Stimulated activated CD8-positive, alpha-beta memory T cell treated with anti-CD3 and anti-CD28 coated beads, Interleukin-2, amount 100 ng/mL, for 48 hours (primary cell): Measurements from ENCODE around the gene SPARCL1.
"Not testable (repeated sequence)": the region's sequence is repeated elsewhere in the genome, so short reads cannot be mapped to it uniquely, and the experiment has no call there.

Experiments
- DNase-seq, 2 donors: peaks; one replicate each; pipeline ENCODE4 v3.0.0-alpha.2; 2020; ENCODE audit warnings: low read depth in 2 of 2

Gene SPARCL1

GRCh38 chr4:87446375-87446774 is 82.8 kb downstream of the SPARCL1 start:
- not testable (repeated sequence) for DNase-seq

DNA sequence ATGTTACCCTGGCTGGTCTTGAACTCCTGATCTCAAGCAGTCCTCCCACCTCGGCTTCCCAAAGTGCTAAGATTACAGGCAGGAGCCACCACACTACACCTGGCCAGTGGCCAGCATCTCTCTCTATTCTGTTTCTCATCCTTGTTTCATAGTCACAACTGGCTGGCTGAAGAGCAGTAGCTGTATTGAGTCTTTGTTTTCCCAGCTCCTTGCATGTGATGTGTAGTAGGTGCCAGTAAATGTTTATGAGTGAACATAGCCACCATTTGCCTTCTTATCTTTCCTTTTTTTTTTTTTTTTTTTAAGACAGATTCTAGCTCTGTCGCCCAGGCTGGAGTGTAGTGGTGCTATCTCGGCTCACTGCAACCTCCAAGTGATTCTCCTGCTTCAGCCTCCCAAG is 83.2 kb downstream of the SPARCL1 start:
- no peak for DNase-seq

- no peak for DNase-seq
Observed at GRCh38 chr4:87444741-87445140, 84.4 kb downstream of the SPARCL1 start.

- no peak for DNase-seq
Observed at GRCh38 chr4:87442889-87443288, 86.3 kb downstream of the SPARCL1 start.

- no peak for DNase-seq
Observed at GRCh38 chr4:87433342-87433741, 95.8 kb downstream of the SPARCL1 start.

DNA sequence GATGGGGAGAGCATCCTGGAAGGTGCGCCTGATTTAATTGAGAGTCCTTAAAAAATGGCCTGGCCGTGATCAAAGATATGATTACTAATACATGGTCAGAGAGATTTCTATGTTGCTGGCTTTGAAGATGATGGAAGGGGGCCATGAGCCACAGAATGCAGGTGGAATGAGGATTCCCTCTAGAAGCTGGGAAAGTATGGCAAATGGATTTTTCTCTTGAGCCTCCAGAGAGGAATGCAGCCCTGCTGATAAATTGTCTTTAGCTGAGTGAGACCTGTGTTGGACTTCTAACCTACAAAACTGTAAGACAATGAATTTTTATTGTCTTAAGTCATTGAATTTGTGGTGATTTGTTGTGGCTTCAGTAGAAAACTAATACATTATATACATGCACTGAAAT is 99.1 kb downstream of the SPARCL1 start:
- no peak for DNase-seq

- DNase-seq = no peak
Observed at GRCh38 chr4:87428979-87429378, 100.2 kb downstream of the SPARCL1 start.

- no peak for DNase-seq
Observed at GRCh38 chr4:87427518-87427868, 101.7 kb downstream of the SPARCL1 start.

GRCh38 chr4:87426865-87427517 is 102.2 kb downstream of the SPARCL1 start:
- DNase-seq = no peak

DNA sequence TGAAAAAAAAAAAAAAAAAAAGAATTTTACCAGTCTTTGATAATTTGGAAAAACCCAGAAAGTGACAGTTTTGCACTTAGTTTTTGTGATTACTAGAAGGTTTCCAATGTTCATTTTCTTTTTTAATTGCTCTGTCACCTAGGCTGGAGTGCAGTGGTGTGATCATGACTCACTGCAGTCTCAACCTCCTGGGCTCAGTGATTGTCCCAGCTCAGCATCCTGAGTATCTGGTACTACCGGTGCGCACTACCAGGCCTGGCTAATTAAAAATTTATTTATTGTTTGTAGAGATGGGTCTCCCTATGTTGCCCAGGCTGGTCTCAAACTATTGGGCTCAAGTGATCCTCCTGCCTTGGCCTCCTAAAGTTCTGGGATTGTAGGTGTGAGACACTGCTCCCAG is 103.5 kb downstream of the SPARCL1 start:
- no peak for DNase-seq

- not testable (repeated sequence) for DNase-seq
Observed at GRCh38 chr4:87424099-87424543, 105.1 kb downstream of the SPARCL1 start.
